ENCODE measurements around the gene IL1R1.

Gene IL1R1

GRCh38 chr2:102217032-102217431 lies 74.5 kb downstream of the IL1R1 start:
- Histone ChIP-seq H3K4me3 (ENCODE audit: insufficient read length, low read depth) (no peak overlapping the region), H3K9me3 (ENCODE audit: insufficient read depth, low read length) (peaks cover 29% of the 10 kb centered on the region), H3K9ac (ENCODE audit: insufficient read length, low read depth) (no peak overlapping the region), H3K4me1 (ENCODE audit: insufficient read depth, insufficient read length) (no peaks in the 10 kb centered on the region), H3K27me3 (ENCODE audit: insufficient read depth, insufficient read length) (no peaks in the 10 kb centered on the region), H3K36me3 (ENCODE audit: insufficient read depth, insufficient read length, low read length) (no peaks in the 10 kb centered on the region)
- no peak for DNase-seq (ENCODE audit: low read depth, low spot score)
- TF ChIP-seq SUZ12 (IDR thresholded peaks at IDR 0.05; ENCODE audit: extremely low read depth, insufficient read depth, insufficient read length) (no peak), ZNF274 (IDR thresholded peaks at IDR 0.05; ENCODE audit: low read depth, low read length) (no peak), YY1 (IDR thresholded peaks at IDR 0.05; ENCODE audit: insufficient read depth, insufficient read length) (no peak)

- no peak for TF ChIP-seq SUZ12 (IDR thresholded peaks at IDR 0.05; ENCODE audit: extremely low read depth, insufficient read depth, insufficient read length)
- no peak for TF ChIP-seq ZNF274 (IDR thresholded peaks at IDR 0.05; ENCODE audit: low read depth, low read length)
- TF ChIP-seq YY1 (IDR thresholded peaks at IDR 0.05; ENCODE audit: insufficient read depth, insufficient read length) = no peak
- Histone ChIP-seq H3K4me1 (ENCODE audit: insufficient read depth, insufficient read length) (peaks cover 3% of the 10 kb centered on the region), H3K9me3 (ENCODE audit: insufficient read depth, low read length) (no peaks in the 10 kb centered on the region), H3K9ac (ENCODE audit: insufficient read length, low read depth) (no peak overlapping the region), H3K27me3 (ENCODE audit: insufficient read depth, insufficient read length) (no peaks in the 10 kb centered on the region), H3K4me3 (ENCODE audit: insufficient read length, low read depth) (no peak overlapping the region), H3K36me3 (ENCODE audit: insufficient read depth, insufficient read length, low read length) (no peaks in the 10 kb centered on the region)
- no peak for DNase-seq (ENCODE audit: low read depth, low spot score)
Measured at GRCh38 chr2:102224824-102225739, 82.5 kb downstream of the IL1R1 start.

GRCh38 chr2:102226171-102226570 lies 83.6 kb downstream of the IL1R1 start:
- no peaks in the 10 kb centered on the region for H3K9me3 ChIP-seq (ENCODE audit: insufficient read depth, low read length)
- H3K36me3 ChIP-seq (ENCODE audit: insufficient read depth, insufficient read length, low read length) = no peaks in the 10 kb centered on the region
- no peaks in the 10 kb centered on the region for H3K27me3 ChIP-seq (ENCODE audit: insufficient read depth, insufficient read length)
- no peak overlapping the region for H3K9ac ChIP-seq (ENCODE audit: insufficient read length, low read depth)
- no peak for TF ChIP-seq ZNF274 (IDR thresholded peaks at IDR 0.05; ENCODE audit: low read depth, low read length)
- DNase-seq (ENCODE audit: low read depth, low spot score) = no peak
- H3K4me1 ChIP-seq (ENCODE audit: insufficient read depth, insufficient read length) = peaks cover 3% of the 10 kb centered on the region
- no peak overlapping the region for H3K4me3 ChIP-seq (ENCODE audit: insufficient read length, low read depth)

- Histone ChIP-seq H3K27me3 (ENCODE audit: insufficient read depth, insufficient read length) (no peaks in the 10 kb centered on the region), H3K36me3 (ENCODE audit: insufficient read depth, insufficient read length, low read length) (no peaks in the 10 kb centered on the region), H3K4me1 (ENCODE audit: insufficient read depth, insufficient read length) (peaks cover 3% of the 10 kb centered on the region), H3K4me3 (ENCODE audit: insufficient read length, low read depth) (no peak overlapping the region), H3K9ac (ENCODE audit: insufficient read length, low read depth) (no peak overlapping the region), H3K9me3 (ENCODE audit: insufficient read depth, low read length) (no peaks in the 10 kb centered on the region)
- TF ChIP-seq YY1 (IDR thresholded peaks at IDR 0.05; ENCODE audit: insufficient read depth, insufficient read length) = no peak
- no peak for TF ChIP-seq SUZ12 (IDR thresholded peaks at IDR 0.05; ENCODE audit: extremely low read depth, insufficient read depth, insufficient read length)
- no peak for TF ChIP-seq ZNF274 (IDR thresholded peaks at IDR 0.05; ENCODE audit: low read depth, low read length)
- DNase-seq (ENCODE audit: low read depth, low spot score) = no peak
Measured at GRCh38 chr2:102226612-102227391, 84.3 kb downstream of the IL1R1 start.

- Histone ChIP-seq H3K4me1 (ENCODE audit: insufficient read depth, insufficient read length) (peaks cover 3% of the 10 kb centered on the region), H3K36me3 (ENCODE audit: insufficient read depth, insufficient read length, low read length) (no peaks in the 10 kb centered on the region), H3K4me3 (ENCODE audit: insufficient read length, low read depth) (no peak overlapping the region), H3K9ac (ENCODE audit: insufficient read length, low read depth) (no peak overlapping the region), H3K27me3 (ENCODE audit: insufficient read depth, insufficient read length) (no peaks in the 10 kb centered on the region), H3K9me3 (ENCODE audit: insufficient read depth, low read length) (no peaks in the 10 kb centered on the region)
- no peak for TF ChIP-seq YY1 (IDR thresholded peaks at IDR 0.05; ENCODE audit: insufficient read depth, insufficient read length)
- DNase-seq (ENCODE audit: low read depth, low spot score) = no peak
Measured at GRCh38 chr2:102229141-102229769, 86.7 kb downstream of the IL1R1 start.
